GM15510 (cell line): Measurements from ENCODE around the gene PGBD2.

ENCODE experiments used
- POLR2A ChIP-seq: IDR thresholded peaks from 3 replicates; pipeline ENCODE4 v1.6.1; 2011; ENCODE audit warnings: borderline replicate concordance; ENCODE audit not compliant: insufficient read length; ENCODE audit errors: extremely low read depth

The PGBD2 gene

GRCh38 chr1:248873993-248874533 lies 32.0 kb upstream of the PGBD2 start:
- TF ChIP-seq POLR2A: no peak

GRCh38 chr1:248881261-248881660 lies 24.8 kb upstream of the PGBD2 start:
- TF ChIP-seq POLR2A: no peak

DNA sequence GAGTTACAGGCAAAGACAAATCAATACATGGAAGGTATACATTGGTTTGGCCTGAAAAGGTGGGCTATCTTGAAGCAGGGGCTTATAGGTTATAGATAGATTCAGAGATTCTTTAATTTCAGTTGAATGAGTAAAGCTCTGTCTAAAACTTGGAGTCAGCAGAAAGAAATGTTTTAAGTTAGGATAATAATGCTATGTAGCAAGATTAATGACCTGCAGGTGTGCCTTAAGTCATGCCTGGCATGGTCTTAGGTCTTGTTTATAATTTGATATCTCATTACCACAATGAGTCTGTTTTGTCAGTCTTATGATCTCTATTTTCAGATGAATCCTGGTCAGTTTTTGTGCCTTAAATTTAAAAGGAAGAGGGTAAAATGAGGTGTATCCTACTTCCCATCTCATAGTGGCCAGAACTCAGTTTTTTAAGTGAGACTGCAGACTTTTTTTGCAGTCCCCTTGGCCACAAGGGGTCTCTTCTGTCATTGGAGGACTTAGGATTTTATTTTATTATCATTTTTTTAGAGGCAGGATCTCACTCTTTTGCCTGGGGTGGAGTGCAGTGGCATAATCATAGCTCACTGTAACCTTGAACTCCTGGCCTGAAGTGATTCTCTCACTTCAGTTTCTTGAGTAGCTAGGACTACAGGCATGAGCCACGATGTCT lies 21.3 kb upstream of the PGBD2 start:
- no peak for TF ChIP-seq POLR2A

DNA sequence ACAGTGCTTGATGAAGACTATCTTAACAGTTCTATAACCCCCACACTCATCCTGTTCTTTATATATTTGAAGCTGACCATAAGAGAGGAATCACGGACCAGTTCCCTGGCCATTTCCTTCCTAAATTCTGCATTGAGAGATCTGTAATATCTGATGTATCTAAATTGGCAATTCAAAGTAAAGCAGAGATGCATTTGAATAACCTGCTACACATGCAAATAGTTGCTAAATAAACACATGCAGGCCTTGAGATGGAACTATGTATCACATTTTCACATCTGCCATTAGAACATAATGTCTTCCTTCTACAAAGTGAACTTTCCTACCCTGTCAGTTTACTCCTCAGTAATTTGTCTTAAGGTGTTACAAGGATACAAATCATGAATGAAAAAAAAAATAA lies 20.4 kb upstream of the PGBD2 start:
- no peak for TF ChIP-seq POLR2A

DNA sequence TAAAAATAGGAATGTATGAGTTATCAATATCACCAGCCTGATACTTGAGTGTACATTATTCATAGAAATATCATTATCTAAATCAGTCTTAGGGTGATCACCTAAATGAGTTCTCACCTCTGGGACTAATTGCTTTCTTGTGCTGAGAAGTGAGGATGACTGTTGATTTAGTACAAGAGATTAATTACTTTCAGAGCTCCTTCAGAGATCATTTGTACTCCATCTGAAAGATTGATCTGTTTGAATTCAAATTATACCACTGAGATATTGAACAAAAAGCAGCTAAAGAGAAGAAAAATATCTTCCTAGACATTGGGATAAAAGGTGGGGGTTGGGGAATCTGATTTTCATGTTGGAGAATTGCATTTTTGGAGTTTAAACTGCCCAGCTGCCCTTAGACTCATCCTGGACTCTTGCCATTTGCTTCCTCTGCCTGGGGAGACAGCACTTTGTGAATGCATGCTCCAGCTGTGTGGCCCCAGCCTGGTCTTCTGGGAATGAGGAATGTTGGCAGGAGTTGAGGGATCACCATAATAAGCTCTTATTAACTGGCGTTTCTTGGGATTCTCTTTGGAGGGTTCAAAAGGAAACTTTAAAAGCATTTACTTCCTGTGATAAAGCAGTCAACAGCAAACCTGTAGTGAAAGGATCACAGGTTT lies 19.7 kb upstream of the PGBD2 start:
- no peak for TF ChIP-seq POLR2A

GRCh38 chr1:248890549-248891498 lies 15.2 kb upstream of the PGBD2 start:
- no peak for TF ChIP-seq POLR2A

- TF ChIP-seq POLR2A: no peak
These were observed 14.3 kb upstream of the PGBD2 start for GRCh38 chr1:248891758-248892157.

DNA sequence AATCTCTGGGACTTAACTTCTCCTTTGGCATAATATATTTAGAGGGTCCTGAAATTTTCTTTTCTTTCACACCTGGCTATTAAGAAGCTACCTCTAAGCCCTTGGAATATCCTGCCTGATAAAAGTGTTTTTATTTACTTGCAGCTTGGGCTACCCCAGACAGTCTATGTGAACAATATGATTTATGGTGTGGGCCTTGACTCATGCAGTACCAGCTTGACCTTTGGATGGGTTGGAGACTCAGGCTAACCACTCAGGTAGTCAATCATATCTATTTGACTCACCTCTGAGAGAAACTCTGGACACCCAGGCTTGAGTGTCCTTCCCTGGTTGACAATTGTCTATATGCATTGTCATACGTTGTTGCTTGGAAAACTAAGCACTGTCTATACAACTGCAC lies 13.4 kb upstream of the PGBD2 start:
- no peak for TF ChIP-seq POLR2A

DNA sequence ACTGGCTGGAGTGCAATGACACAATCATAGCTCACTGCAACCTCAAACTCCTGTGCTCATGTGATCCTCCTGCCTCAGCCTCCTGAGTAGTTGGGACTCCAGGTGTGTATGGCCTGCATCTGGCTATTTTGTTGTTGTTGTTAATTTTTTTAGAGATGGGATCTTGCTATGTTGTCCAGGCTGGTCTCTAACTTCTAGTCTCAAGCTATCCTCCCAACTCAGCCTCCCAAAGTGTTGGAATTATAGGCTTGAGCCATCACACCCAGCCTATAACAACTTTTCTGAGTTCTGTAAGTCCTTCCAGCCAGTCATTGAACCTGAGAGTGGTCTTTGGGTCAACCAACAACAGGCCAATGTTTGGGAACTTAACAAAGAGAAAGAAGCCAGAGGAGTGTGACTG lies 11.2 kb upstream of the PGBD2 start:
- TF ChIP-seq POLR2A: no peak

GRCh38 chr1:248897412-248898337 lies 8.4 kb upstream of the PGBD2 start:
- TF ChIP-seq POLR2A: no peak

DNA sequence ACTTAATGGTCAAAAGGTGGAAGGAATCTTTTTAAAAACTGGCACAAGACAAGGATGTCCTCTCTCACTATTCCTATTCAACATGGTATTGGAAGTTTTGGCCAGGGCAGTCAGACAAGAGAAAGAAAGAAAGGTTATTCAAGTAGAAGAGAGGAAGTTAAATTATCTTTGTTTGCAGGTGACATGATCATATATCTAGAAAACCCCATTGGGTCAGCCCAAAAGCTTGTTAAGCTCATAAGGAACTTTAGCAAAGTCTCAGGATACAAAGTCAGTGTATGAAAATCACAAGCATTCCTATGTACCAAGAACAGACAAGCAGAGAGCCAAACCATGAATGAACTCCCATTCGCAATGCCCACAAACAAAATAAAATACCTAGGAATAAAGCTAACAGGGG lies 5.4 kb upstream of the PGBD2 start:
- no peak for TF ChIP-seq POLR2A

DNA sequence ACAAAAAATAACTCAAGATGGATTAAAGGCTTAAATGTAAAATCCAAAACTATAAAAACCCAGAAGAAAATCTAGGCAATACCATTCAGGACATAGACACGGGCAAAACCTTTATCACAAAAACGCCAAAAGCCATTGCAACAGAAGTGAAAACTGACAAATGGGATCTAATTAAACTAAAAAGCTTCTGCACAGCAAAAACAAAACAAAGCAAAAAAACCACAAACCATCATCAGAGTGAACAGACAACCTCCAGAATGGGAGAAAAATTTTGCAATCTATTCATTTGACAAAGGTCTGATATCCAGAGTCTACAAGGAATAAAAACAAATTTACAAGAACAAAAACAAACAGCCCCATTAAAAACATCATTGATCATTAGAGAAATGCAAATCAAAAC lies 4.5 kb upstream of the PGBD2 start:
- TF ChIP-seq POLR2A: no peak

- TF ChIP-seq POLR2A: no peak
These were observed 1.4 kb upstream of the PGBD2 start for GRCh38 chr1:248904437-248905216.

DNA sequence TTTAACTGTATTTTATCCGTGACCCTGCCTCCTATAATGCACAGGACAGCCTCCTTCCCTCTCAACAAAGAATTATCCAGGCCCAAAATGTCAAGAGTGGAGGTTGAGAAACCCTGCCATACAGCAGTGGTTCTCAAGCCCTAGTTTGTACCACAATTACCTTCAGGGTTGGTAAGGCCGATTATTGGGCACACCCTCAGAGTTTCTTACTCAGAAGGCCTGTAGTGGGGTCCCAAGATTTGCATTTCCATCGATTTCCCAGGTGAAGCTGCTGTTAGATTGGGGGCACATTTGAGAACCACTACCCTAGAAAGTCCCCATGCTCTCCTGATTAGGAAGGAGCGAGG lies 400 bp upstream of the PGBD2 start:
- TF ChIP-seq POLR2A: no peak
